HCT116 (cell line): Measurements from ENCODE around the gene TRPM8.

ENCODE experiments used
- EZH2 ChIP-seq: fragments of 200-600 bp; sonication (generic); IDR thresholded peaks from 2 replicates; pipeline ENCODE4 v1.6.1; 2017; ENCODE audit warnings: antibody characterized with exemption, mixed run types
- POLR2A ChIP-seq: IDR thresholded peaks from 2 replicates; pipeline ENCODE4 v1.7.0; 2011; ENCODE audit warnings: borderline replicate concordance; ENCODE audit not compliant: insufficient read depth, insufficient read length; ENCODE audit errors: extremely low read depth
- POLR2AphosphoS5 ChIP-seq: IDR thresholded peaks from 2 replicates; pipeline ENCODE4 v1.6.1; 2011; ENCODE audit warnings: mild to moderate bottlenecking, low read depth, low read length, moderate library complexity
- TF ChIP-seq, protein P1 (sequence below), 3 experiments: fragments of 200-600 bp in 1 of 3; sonication (generic) in 1 of 3; IDR thresholded peaks in 2 of 3; conservative IDR thresholded peaks in 1 of 3; 2 replicates each; pipeline ENCODE4 v1.5.1; 2012 to 2017; ENCODE audit warnings: low read depth in 2 of 3, low read length in 2 of 3, antibody characterized with exemption in 1 of 3, borderline replicate concordance in 1 of 3, control low read depth in 1 of 3, mild to moderate bottlenecking in 1 of 3, mixed read lengths in 1 of 3, mixed run types in 1 of 3, moderate library complexity in 1 of 3; ENCODE audit not compliant: insufficient read depth in 1 of 3
- TF ChIP-seq, protein P2 (sequence below): IDR thresholded peaks from 2 replicates; pipeline ENCODE4 v1.6.1; 2012

DNA sequence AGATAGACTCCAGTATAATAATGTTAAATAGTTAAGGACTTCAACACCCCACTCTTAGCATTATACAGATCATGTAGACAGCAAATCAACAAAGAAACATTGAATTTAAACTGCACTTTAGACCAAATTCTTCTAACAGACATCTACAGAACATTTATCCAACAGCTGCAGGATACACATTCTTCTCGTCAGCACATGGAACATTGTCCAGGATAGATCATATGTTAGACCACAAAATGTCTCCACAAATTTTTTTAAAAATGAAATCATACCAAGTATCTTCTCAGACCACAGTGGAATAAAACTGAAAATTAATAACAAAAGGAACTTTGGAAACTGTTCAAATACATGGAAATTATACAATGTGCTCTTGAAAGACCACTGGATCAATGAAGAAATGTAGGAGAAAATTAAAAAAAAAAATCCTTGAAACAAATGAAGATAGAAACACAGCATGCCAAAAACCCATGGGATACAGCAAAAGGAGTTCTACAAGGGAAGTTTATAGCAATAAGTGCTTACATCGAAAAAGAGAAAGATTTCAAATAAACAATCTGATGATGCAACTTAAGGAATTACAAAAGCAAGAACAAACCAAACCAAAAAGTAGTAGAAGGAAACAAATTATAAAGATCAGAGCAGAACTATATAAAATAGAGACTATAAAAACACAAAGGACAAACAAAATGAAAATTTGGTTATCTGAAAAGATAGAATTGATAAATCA is 121.1 kb downstream of the TRPM8 start:
- TF ChIP-seq POLR2A (no peak), POLR2AphosphoS5 (no peak), EZH2 (no peak)
- TF ChIP-seq, protein P1, sequence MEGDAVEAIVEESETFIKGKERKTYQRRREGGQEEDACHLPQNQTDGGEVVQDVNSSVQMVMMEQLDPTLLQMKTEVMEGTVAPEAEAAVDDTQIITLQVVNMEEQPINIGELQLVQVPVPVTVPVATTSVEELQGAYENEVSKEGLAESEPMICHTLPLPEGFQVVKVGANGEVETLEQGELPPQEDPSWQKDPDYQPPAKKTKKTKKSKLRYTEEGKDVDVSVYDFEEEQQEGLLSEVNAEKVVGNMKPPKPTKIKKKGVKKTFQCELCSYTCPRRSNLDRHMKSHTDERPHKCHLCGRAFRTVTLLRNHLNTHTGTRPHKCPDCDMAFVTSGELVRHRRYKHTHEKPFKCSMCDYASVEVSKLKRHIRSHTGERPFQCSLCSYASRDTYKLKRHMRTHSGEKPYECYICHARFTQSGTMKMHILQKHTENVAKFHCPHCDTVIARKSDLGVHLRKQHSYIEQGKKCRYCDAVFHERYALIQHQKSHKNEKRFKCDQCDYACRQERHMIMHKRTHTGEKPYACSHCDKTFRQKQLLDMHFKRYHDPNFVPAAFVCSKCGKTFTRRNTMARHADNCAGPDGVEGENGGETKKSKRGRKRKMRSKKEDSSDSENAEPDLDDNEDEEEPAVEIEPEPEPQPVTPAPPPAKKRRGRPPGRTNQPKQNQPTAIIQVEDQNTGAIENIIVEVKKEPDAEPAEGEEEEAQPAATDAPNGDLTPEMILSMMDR (IDR thresholded peaks at IDR 0.05 in 2 of 3, conservative IDR thresholded peaks at IDR 0.05 in 1 of 3; ENCODE audit: borderline replicate concordance in 1 of 3, insufficient read depth in 1 of 3, low read depth in 2 of 3, low read length in 2 of 3): no peak
- TF ChIP-seq, protein P2, sequence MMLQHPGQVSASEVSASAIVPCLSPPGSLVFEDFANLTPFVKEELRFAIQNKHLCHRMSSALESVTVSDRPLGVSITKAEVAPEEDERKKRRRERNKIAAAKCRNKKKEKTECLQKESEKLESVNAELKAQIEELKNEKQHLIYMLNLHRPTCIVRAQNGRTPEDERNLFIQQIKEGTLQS: no peak
